ENCODE data around the gene DQX1.
"Not testable (repeated sequence)": the region's sequence is repeated elsewhere in the genome, so short reads cannot be mapped to it uniquely, and the experiment has no call there.

The DQX1 gene

DNA sequence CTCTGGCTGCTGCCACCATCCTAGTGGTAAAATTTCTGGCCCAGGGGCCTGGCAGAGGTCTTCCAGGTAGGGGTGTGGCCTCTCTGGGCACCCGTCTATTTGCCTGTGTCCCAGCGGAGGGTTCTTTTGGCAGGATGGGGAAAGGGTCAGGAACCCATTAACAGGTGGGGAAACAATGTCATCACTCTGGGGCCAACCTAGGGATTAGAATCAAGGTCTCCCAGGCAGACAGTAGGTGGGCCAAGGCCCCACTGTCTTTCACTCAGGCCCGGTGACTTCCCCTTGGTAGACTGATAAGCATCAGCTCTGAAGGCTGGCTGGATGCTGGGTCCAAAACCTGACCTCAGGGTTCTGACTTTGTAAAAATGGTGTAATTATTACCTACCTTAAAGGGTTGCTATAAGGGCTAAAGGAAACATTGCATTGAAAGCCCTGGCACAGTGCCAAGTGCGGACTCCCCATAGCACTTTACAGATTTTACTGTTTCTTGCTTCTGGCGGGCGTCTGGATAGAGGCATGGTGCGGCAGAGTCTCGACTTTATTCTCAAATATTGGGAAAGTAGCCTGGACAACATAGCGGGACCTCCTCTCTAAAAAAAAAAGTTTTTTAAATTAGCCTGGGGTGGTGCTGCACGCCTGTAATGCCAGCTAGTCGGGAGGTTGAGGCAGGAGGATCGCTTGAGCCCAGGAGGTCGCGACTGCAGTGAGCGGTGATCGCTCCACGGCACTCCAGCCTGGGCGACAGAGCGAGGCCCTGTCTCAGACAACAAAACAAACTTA is 28.8 kb downstream of the DQX1 start:
- Histone ChIP-seq H3K36me3 (peaks cover 20 to 38% (median 28%) of the 10 kb centered on the region in 11 experiments), H3K9ac (no peak overlapping the region), H3K4me2 (no peak overlapping the region), H3K27ac (no peak overlapping the region), H3K27me3 (peaks cover 62 to 72% (median 68%) of the 10 kb centered on the region in 11 experiments), H3K9me3 (replicated peaks in 1 of 11) (peaks cover 0 to 10% (median 0%) of the 10 kb centered on the region in 11 experiments; a peak in 1 of 22 replicates), H3K4me1 (peaks cover 0 to 17% (median under 1%) of the 10 kb centered on the region in 10 experiments; a peak in 8 of 20 replicates), H3K4me3 (no peak overlapping the region), H4K20me1 (peaks cover 0 to 64% (median 15%) of the 10 kb centered on the region in 11 experiments; a peak in 15 of 22 replicates)
- no peak for TF ChIP-seq Cebpa-rat (IDR thresholded peaks at IDR 0.05)

DNA sequence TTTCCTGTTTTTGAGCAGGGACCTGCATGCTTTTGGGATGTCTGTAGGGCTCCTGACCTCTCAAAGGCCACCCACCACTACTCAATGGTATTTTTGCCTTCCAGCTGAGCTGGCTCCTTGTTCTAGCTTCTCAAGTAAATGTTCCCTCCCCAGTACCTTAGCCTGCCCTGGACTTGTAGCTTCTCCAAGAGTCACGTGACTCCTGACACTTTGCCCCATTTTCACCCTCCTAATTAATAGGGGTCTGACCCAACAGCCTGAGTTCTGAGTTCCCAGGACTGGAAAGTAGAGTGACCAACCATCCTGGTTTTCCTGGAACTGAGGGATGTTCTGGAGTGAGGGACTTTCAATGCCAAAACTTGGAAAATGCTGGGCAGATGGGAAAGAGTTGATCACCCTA is 30.6 kb downstream of the DQX1 start:
- H4K20me1 ChIP-seq = peaks cover 0 to 53% (median 11%) of the 10 kb centered on the region in 11 experiments; a peak in 15 of 22 replicates
- H3K27ac ChIP-seq = no peak overlapping the region
- H3K9ac ChIP-seq = no peak overlapping the region
- no peak overlapping the region for H3K4me2 ChIP-seq
- no peak overlapping the region for H3K4me3 ChIP-seq
- H3K4me1 ChIP-seq = peaks cover 0 to 12% (median 0%) of the 10 kb centered on the region in 10 experiments; a peak in 4 of 20 replicates
- H3K27me3 ChIP-seq = peaks cover 44 to 55% (median 51%) of the 10 kb centered on the region in 11 experiments
- H3K9me3 ChIP-seq (replicated peaks in 1 of 11) = peaks cover 0 to 10% (median 0%) of the 10 kb centered on the region in 11 experiments; a peak in 1 of 22 replicates
- TF ChIP-seq Cebpa-rat (IDR thresholded peaks at IDR 0.05) = no peak
- H3K36me3 ChIP-seq = peaks cover 38 to 55% (median 46%) of the 10 kb centered on the region in 11 experiments

DNA sequence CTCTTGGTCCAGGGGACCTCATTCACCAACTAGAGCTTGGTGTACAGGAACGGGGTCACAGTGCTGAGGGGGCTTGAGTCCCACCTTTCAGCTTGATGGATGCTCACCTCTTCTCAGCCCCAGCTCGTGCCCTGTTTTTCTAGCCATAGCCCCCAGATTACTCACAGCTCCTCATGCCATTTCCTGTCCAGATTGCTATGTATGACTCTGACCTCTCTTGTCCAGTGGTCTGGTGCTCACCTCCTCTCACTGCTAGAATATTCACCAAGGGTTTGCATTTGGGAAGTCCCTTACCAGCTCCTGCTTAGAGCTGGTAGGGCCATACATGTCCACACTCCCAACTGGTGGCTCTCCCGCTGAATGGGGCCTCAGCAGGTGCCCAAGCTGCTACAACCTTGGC is 32.5 kb downstream of the DQX1 start:
- Histone ChIP-seq H3K27ac (no peak overlapping the region), H3K27me3 (peaks cover 25 to 36% (median 32%) of the 10 kb centered on the region in 11 experiments), H3K4me2 (no peak overlapping the region), H3K4me3 (no peak overlapping the region), H3K9ac (no peak overlapping the region), H3K4me1 (peaks cover 0 to 9% (median 0%) of the 10 kb centered on the region in 10 experiments; a peak in 4 of 20 replicates), H4K20me1 (peaks cover 0 to 54% (median 6%) of the 10 kb centered on the region in 11 experiments; a peak in 13 of 22 replicates), H3K9me3 (replicated peaks in 1 of 11) (peaks cover 0 to 5% (median 0%) of the 10 kb centered on the region in 11 experiments; a peak in 1 of 22 replicates), H3K36me3 (peaks cover 43 to 74% (median 61%) of the 10 kb centered on the region in 11 experiments)
- no peak for TF ChIP-seq Cebpa-rat (IDR thresholded peaks at IDR 0.05)

DNA sequence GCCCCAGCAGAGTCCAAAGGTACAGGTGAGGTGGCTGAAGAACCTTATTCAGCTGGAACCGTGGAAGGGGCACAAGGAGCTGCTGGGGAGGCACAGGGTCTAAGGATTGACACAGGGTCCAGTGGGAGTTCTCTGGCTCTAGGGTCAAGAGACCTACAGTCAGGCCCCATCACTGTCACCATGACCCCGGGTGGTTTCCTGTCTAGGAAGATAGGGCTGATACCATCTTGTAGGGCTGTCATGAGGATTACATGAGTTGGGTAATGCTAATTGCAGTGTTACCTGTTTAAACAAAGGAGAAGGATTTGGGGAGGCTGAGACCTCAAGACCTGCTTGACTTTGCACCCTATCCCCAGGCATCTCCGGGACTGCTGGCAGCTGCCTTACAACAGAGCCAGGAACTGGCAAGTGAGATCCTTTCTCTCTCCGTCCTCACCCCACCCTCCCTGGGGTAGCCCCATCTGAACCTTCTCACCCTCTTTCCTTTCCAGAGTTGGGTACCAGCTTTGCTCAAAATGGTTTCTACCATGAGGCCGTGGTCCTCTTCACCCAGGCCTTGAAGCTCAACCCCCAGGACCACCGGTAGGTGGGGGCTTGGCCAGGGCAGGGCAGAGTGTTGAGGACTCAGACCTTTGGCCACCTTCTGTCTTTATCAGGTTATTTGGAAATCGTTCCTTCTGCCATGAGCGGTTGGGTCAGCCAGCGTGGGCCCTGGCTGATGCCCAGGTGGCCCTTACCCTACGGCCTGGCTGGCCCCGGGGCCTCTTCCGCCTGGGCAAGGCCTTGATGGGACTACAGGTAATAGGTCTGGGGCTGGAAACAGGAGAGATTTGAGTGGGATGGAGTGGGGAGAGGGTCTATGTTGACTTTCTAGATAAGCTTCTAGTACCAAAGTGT is 34.1 kb downstream of the DQX1 start:
- peaks cover 43 to 91% (median 76%) of the 10 kb centered on the region in 11 experiments for H3K36me3 ChIP-seq
- no peak for TF ChIP-seq Cebpa-rat (IDR thresholded peaks at IDR 0.05)
- no peaks in the 10 kb centered on the region for H3K9me3 ChIP-seq (replicated peaks in 1 of 11)
- H3K27me3 ChIP-seq = peaks cover 9 to 19% (median 15%) of the 10 kb centered on the region in 11 experiments
- H3K9ac ChIP-seq = no peak overlapping the region
- H3K4me2 ChIP-seq = no peak overlapping the region
- H4K20me1 ChIP-seq = peaks cover 0 to 39% (median 0%) of the 10 kb centered on the region in 11 experiments; a peak in 10 of 22 replicates
- H3K27ac ChIP-seq = no peak overlapping the region
- H3K4me1 ChIP-seq = no peaks in the 10 kb centered on the region
- H3K4me3 ChIP-seq = no peak overlapping the region

DNA sequence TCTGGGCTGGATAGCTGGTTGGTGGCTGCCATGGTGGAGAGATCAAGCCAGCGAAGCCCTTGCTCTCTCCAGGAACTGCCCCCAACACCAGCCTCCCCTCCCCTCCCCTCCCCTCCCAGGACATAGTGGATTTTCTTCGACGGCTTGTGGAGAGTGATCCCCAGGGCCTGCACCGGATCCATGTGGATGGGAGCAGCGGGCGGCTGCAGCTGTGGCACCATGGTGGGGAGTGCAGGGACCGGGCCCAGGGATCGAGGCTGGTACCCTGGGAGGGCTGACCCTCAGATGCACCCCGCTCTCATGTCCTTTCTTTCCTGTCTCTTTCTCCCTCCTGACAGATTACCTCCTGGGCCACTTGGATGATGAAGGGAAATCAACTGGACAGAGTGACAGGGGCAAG is 36.1 kb downstream of the DQX1 start:
- no peak overlapping the region for H3K27ac ChIP-seq
- H3K9me3 ChIP-seq (replicated peaks in 1 of 11) = no peaks in the 10 kb centered on the region
- H3K9ac ChIP-seq = 0 out of 22 replicates have a peak overlapping the region, but pooled peaks of 1 of the 11 experiments have one; percentile 6
- no peak overlapping the region for H3K4me3 ChIP-seq
- H3K27me3 ChIP-seq = no peaks in the 10 kb centered on the region; a peak in 1 of 22 replicates
- no peak for TF ChIP-seq Cebpa-rat (IDR thresholded peaks at IDR 0.05)
- H4K20me1 ChIP-seq = peaks cover 0 to 35% (median 0%) of the 10 kb centered on the region in 11 experiments; a peak in 7 of 22 replicates
- H3K4me1 ChIP-seq = no peaks in the 10 kb centered on the region; a peak in 1 of 20 replicates
- peaks cover 43 to 100% (median 85%) of the 10 kb centered on the region in 11 experiments for H3K36me3 ChIP-seq
- H3K4me2 ChIP-seq = no peak overlapping the region

DNA sequence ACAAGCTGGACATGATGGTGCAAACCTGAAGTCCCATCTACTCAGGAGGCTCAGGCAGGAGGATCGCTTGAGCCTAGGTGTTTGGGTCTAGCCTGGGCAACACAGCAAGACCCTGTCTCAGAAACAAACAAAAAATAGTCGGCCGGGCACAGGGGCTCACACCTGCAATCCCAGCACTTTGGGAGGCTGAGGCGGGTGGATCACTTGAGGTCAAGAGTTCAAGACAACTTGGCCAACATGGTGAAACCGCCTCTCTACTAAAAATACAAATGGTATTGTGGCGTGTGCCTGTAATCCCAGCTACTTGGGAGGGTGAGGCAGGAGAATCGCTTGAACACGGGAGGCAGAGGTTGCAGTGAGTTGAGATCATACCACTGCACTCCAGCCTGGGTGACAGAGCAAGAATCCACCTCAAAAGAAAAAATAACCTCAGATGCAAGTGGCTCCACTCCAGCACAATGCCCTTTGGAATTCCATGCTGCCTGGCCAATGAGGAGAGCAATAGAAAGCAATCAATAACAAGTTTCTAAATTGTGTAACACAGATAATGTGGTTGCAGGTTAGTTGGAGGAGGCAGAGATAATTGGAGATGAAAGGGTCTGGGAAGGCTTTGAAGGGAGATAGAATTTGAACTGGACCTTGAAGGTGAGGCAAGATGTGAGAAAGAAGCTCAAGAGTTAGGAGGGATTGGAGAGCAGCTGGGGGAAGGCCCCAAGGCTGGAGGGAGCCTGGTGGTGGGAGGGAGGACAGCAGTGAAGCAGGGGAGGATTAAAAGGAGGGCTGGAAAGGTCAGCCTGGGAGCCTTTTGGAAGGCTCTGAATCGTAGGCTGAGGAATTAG is 37.2 kb downstream of the DQX1 start:
- Histone ChIP-seq H3K4me2 (no peak overlapping the region), H3K9ac (no peak overlapping the region; a peak in 3 of 22 replicates), H3K27me3 (no peaks in the 10 kb centered on the region), H4K20me1 (peaks cover 0 to 35% (median 0%) of the 10 kb centered on the region in 11 experiments; a peak in 7 of 22 replicates), H3K4me3 (no peak overlapping the region), H3K36me3 (peaks cover 39 to 91% (median 79%) of the 10 kb centered on the region in 11 experiments), H3K4me1 (peaks cover 3 to 9% (median 7%) of the 10 kb centered on the region in 10 experiments), H3K27ac (no peak overlapping the region), H3K9me3 (replicated peaks in 1 of 11) (no peaks in the 10 kb centered on the region)
- TF ChIP-seq Cebpa-rat (IDR thresholded peaks at IDR 0.05) = no peak

DNA sequence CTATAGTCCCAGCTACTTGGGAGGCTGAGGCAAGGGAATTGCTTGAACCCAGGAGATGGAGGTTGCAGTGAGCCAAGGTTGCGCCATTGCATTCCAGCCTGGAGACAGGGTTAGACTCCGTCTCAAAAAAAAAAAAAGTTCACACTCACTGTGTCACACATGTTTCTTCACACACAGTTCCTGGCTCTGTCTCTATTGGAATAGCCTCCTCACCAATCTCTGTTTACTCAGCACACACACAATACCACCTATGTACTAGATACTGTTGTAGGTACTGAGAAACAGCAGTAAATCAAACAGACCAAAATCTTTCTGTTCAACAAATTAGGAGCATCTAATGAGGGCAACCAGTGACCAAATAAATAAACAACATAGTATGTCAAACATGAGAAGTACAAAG is 39.9 kb downstream of the DQX1 start:
- no peak overlapping the region for H3K9ac ChIP-seq
- no peak overlapping the region for H3K4me2 ChIP-seq
- H3K27me3 ChIP-seq = no peaks in the 10 kb centered on the region
- no peak overlapping the region for H3K4me3 ChIP-seq
- H4K20me1 ChIP-seq = peaks cover 0 to 36% (median 9%) of the 10 kb centered on the region in 11 experiments; a peak in 13 of 22 replicates
- H3K36me3 ChIP-seq = peaks cover 12 to 65% (median 51%) of the 10 kb centered on the region in 11 experiments
- no peaks in the 10 kb centered on the region for H3K9me3 ChIP-seq (replicated peaks in 1 of 11)
- TF ChIP-seq Cebpa-rat (IDR thresholded peaks at IDR 0.05) = no peak
- H3K27ac ChIP-seq = no peak overlapping the region
- peaks cover 18 to 23% (median 21%) of the 10 kb centered on the region in 10 experiments for H3K4me1 ChIP-seq

DNA sequence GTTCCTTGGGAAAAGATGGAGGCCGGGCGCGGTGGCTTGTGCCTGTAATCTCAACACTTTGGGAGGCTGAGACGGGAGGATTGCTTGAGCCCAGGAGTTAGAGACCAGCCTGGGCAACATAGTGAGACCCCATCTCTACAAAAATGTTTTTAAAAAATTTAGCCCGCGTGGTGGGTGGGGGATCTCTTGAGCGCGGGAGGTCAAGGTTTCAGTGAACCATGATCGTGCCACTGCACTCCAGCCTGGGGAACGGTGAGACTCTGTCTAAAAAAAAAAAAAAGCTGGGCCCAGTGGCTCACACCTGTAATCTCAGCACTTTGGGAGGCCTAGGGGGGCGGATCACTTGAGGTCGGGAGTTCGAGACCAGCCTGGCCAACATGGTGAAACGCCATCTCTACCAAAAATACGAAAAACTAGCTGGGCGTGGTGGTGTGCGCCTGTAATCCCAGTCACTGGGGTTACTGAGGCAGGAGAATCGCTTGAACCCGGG is 42.3 kb downstream of the DQX1 start:
- H4K20me1 ChIP-seq = peaks cover 0 to 20% (median 9%) of the 10 kb centered on the region in 11 experiments; a peak in 13 of 22 replicates
- peak overlapping the region in 10 of 11 experiments; percentile 81 to 92 (median 88); a peak in 18 of 22 replicates for H3K27ac ChIP-seq
- peak overlapping the region; percentile 75 to 100 (median 90) for H3K4me2 ChIP-seq
- H3K9me3 ChIP-seq (replicated peaks in 1 of 11); H3K27me3 ChIP-seq: not testable (repeated sequence)
- peaks cover 31 to 43% (median 39%) of the 10 kb centered on the region in 10 experiments for H3K4me1 ChIP-seq
- H3K4me3 ChIP-seq = peak overlapping the region; percentile 73 to 94 (median 83)
- peaks cover 22 to 65% (median 49%) of the 10 kb centered on the region in 11 experiments; a peak in 21 of 22 replicates for H3K36me3 ChIP-seq
- H3K9ac ChIP-seq = peak overlapping the region; percentile 81 to 94 (median 87)

All from BLaER1 treated with 17β-estradiol and CSF1 and Interleukin-3, amounts not matched to agents 10 nM and 100 nM (cell line).